Measurements from ENCODE around the gene NUSAP1.
A peak's percentile ranks its signal among the peaks of the same experiment; 100 is the strongest.
"Not testable (repeated sequence)": the region's sequence is repeated elsewhere in the genome, so short reads cannot be mapped to it uniquely, and the experiment has no call there.

NUSAP1 gene

GRCh38 chr15:41332194-41333025 is at the start of gene NUSAP1, which contains the start of gene OIP5:
Gene NUSAP1 (plus strand): TSS chr15:41332881. CDS start chr15:41332958, 77 bp downstream.
Gene OIP5 (minus strand): TSS chr15:41332591. CDS start chr15:41332561, 30 bp downstream.
- peak; percentile 96 for DNase-seq

GRCh38 chr15:41282980-41283652 is 49.6 kb upstream of the NUSAP1 start:
- not testable (repeated sequence) for DNase-seq

GRCh38 chr15:41283653-41284426 is 48.8 kb upstream of the NUSAP1 start:
- peak; percentile 98 for DNase-seq

- DNase-seq, result no peak
These were observed 48.1 kb upstream of the NUSAP1 start for GRCh38 chr15:41284427-41285177.

GRCh38 chr15:41285285-41285684 is 47.4 kb upstream of the NUSAP1 start:
- no peak for DNase-seq

- DNase-seq, result no peak
These were observed 45.9 kb upstream of the NUSAP1 start for GRCh38 chr15:41286665-41287333.

- no peak for DNase-seq
These were observed 44.2 kb upstream of the NUSAP1 start for GRCh38 chr15:41288464-41288863.

- DNase-seq, result no peak
These were observed 42.7 kb upstream of the NUSAP1 start for GRCh38 chr15:41289953-41290352.

- no peak for DNase-seq
These were observed 41.5 kb upstream of the NUSAP1 start for GRCh38 chr15:41291065-41291631.

GRCh38 chr15:41292521-41292920 is 40.2 kb upstream of the NUSAP1 start:
- DNase-seq, result no peak

GRCh38 chr15:41301139-41301538 is 31.5 kb upstream of the NUSAP1 start:
- DNase-seq, result not testable (repeated sequence)

GRCh38 chr15:41301587-41301986 is 31.1 kb upstream of the NUSAP1 start:
- DNase-seq, result no peak

- DNase-seq, result no peak
These were observed 28.4 kb upstream of the NUSAP1 start for GRCh38 chr15:41304149-41304770.

- DNase-seq, result no peak
These were observed 25.0 kb upstream of the NUSAP1 start for GRCh38 chr15:41307679-41308078.

- DNase-seq, result no peak
These were observed 23.3 kb upstream of the NUSAP1 start for GRCh38 chr15:41309226-41309905.

- not testable (repeated sequence) for DNase-seq
These were observed 11.8 kb upstream of the NUSAP1 start for GRCh38 chr15:41320805-41321330.

- no peak for DNase-seq
These were observed 9.1 kb upstream of the NUSAP1 start for GRCh38 chr15:41323611-41324010.

GRCh38 chr15:41331281-41331680 is 1.4 kb upstream of the NUSAP1 start:
- no peak for DNase-seq

- DNase-seq, result no peak
These were observed 868 bp upstream of the NUSAP1 start for GRCh38 chr15:41331833-41332193.

GRCh38 chr15:41333026-41333562 is 413 bp downstream of the NUSAP1 start:
- no peak for DNase-seq
